OCI-LY1 (cell line): ENCODE measurements around the gene MCC.

Experiments
- H2AFZ ChIP-seq: fragments of 200-600 bp; sonication (generic), shearing (Covaris generic); 2 replicates; pipeline ENCODE4 v1.6.0; 2014; ENCODE audit warnings: antibody characterized with exemption, mild to moderate bottlenecking, low read length
- H3F3A ChIP-seq: fragments of 200-600 bp; sonication (generic), shearing (Covaris generic); 2 replicates; pipeline ENCODE4 v1.6.0; 2014; ENCODE audit warnings: mild to moderate bottlenecking, antibody characterized with exemption, low read length, moderate library complexity; ENCODE audit not compliant: insufficient read depth
- H3K27ac ChIP-seq: fragments of 200-600 bp; sonication (generic); 2 replicates; pipeline ENCODE4 v1.5.1; 2014; ENCODE audit warnings: low read length, mixed run types, mild to moderate bottlenecking, low read depth; ENCODE audit not compliant: poor library complexity, severe bottlenecking
- H3K27me3 ChIP-seq: fragments of 200-600 bp; sonication (generic); 2 replicates; pipeline ENCODE4 v1.6.0; 2014; ENCODE audit warnings: antibody characterized with exemption, mild to moderate bottlenecking, low read length, moderate library complexity; ENCODE audit not compliant: insufficient read depth
- H3K36me3 ChIP-seq: fragments of 200-600 bp; sonication (generic); 2 replicates; pipeline ENCODE4 v1.6.1; 2014; ENCODE audit warnings: mild to moderate bottlenecking, antibody characterized with exemption, low read length, moderate library complexity, mixed read lengths; ENCODE audit not compliant: insufficient read depth
- H3K4me1 ChIP-seq: fragments of 200-600 bp; sonication (generic); 2 replicates; pipeline ENCODE4 v1.5.1; 2014; ENCODE audit warnings: mild to moderate bottlenecking, low read length, moderate library complexity; ENCODE audit not compliant: insufficient read depth, severe bottlenecking
- H3K4me2 ChIP-seq: fragments of 200-600 bp; sonication (generic), shearing (Covaris generic); 2 replicates; pipeline ENCODE4 v1.6.1; 2014; ENCODE audit warnings: low read length
- H3K4me3 ChIP-seq: fragments of 200-600 bp; sonication (generic); 2 replicates; pipeline ENCODE4 v1.5.1; 2014; ENCODE audit warnings: low read length, low read depth, mild to moderate bottlenecking, mixed read lengths; ENCODE audit not compliant: poor library complexity, severe bottlenecking
- H3K79me2 ChIP-seq: fragments of 200-600 bp; shearing (Covaris generic); 2 replicates; pipeline ENCODE4 v1.6.1; 2016; ENCODE audit warnings: mixed run types, low read length, mixed read lengths; ENCODE audit not compliant: insufficient read depth
- H3K9ac ChIP-seq: fragments of 200-600 bp; sonication (generic), shearing (Covaris generic); 2 replicates; pipeline ENCODE4 v1.6.1; 2014; ENCODE audit warnings: mild to moderate bottlenecking, low read length, mixed read lengths
- H3K9me2 ChIP-seq: fragments of 200-600 bp; sonication (generic), shearing (Covaris generic); 2 replicates; pipeline ENCODE4 v1.6.1; 2014; ENCODE audit warnings: low read depth, mild to moderate bottlenecking, low read length, mixed read lengths
- H3K9me3 ChIP-seq: fragments of 200-600 bp; shearing (Covaris generic); 2 replicates; pipeline ENCODE4 v1.6.1; 2014; ENCODE audit warnings: low read length, mixed read lengths
- H4K20me1 ChIP-seq: fragments of 200-600 bp; sonication (generic), shearing (Covaris generic); 2 replicates; pipeline ENCODE4 v1.6.0; 2016; ENCODE audit warnings: mild to moderate bottlenecking, low read length; ENCODE audit not compliant: insufficient read depth
- CTCF ChIP-seq: fragments of 200-600 bp; sonication (generic), shearing (Covaris generic); IDR thresholded peaks from 2 replicates; pipeline ENCODE4 v1.5.1; 2017; ENCODE audit warnings: mild to moderate bottlenecking, antibody characterized with exemption, low read length, moderate library complexity, mixed read lengths
- EZH2 ChIP-seq: fragments of 200-600 bp; sonication (generic), shearing (Covaris generic); IDR thresholded peaks from 2 replicates; pipeline ENCODE4 v1.8.0; 2017; ENCODE audit warnings: borderline replicate concordance, mixed run types, mild to moderate bottlenecking, antibody characterized with exemption, low read length, moderate library complexity, mixed read lengths

The MCC gene

GRCh38 chr5:113359419-113359818, 128.8 kb downstream of the MCC start:
- H3K9ac ChIP-seq: no peak overlapping the region
- H4K20me1 ChIP-seq: no peaks in the 10 kb centered on the region
- H3K27me3 ChIP-seq: no peaks in the 10 kb centered on the region
- H2AFZ ChIP-seq: no peak overlapping the region
- H3K4me2 ChIP-seq: no peak overlapping the region
- no peaks in the 10 kb centered on the region for H3K4me1 ChIP-seq
- H3K9me2 ChIP-seq: no peaks in the 10 kb centered on the region
- H3F3A ChIP-seq: no peaks in the 10 kb centered on the region
- no peak overlapping the region for H3K4me3 ChIP-seq
- H3K27ac ChIP-seq: no peak overlapping the region
- H3K79me2 ChIP-seq: no peaks in the 10 kb centered on the region
- no peaks in the 10 kb centered on the region for H3K36me3 ChIP-seq
- TF ChIP-seq CTCF (no peak), EZH2 (no peak)
- no peaks in the 10 kb centered on the region for H3K9me3 ChIP-seq

GRCh38 chr5:113358696-113359095, 129.6 kb downstream of the MCC start:
- H3K79me2 ChIP-seq: no peaks in the 10 kb centered on the region
- no peak overlapping the region for H2AFZ ChIP-seq
- no peaks in the 10 kb centered on the region for H3K9me2 ChIP-seq
- no peaks in the 10 kb centered on the region for H3K27me3 ChIP-seq
- H3K4me1 ChIP-seq: no peaks in the 10 kb centered on the region
- TF ChIP-seq CTCF (no peak), EZH2 (no peak)
- no peak overlapping the region for H3K4me3 ChIP-seq
- no peak overlapping the region for H3K9ac ChIP-seq
- no peaks in the 10 kb centered on the region for H3K9me3 ChIP-seq
- no peak overlapping the region for H3K27ac ChIP-seq
- H3K36me3 ChIP-seq: no peaks in the 10 kb centered on the region
- no peaks in the 10 kb centered on the region for H4K20me1 ChIP-seq
- H3K4me2 ChIP-seq: no peak overlapping the region
- H3F3A ChIP-seq: no peaks in the 10 kb centered on the region

GRCh38 chr5:113357696-113358476, 130.4 kb downstream of the MCC start:
- Histone ChIP-seq H3K27me3 (no peaks in the 10 kb centered on the region), H3K36me3 (no peaks in the 10 kb centered on the region), H3K9me3 (no peaks in the 10 kb centered on the region), H3K4me3 (no peak overlapping the region), H3K79me2 (no peaks in the 10 kb centered on the region), H2AFZ (no peak overlapping the region), H3K4me1 (no peaks in the 10 kb centered on the region), H3F3A (no peaks in the 10 kb centered on the region), H3K4me2 (no peak overlapping the region), H3K9me2 (no peaks in the 10 kb centered on the region), H3K9ac (no peak overlapping the region), H4K20me1 (no peaks in the 10 kb centered on the region), H3K27ac (no peak overlapping the region)
- TF ChIP-seq CTCF (no peak), EZH2 (no peak)
